OCI-LY3 (cell line): Measurements from ENCODE around the gene MR1.
"Not testable (repeated sequence)": the region's sequence is repeated elsewhere in the genome, so short reads cannot be mapped to it uniquely, and the experiment has no call there.

Experiments used
- H2AFZ ChIP-seq: fragments of 200-600, 300-600 bp; shearing (Covaris generic); 2 replicates; pipeline ENCODE4 v1.6.0; 2014; ENCODE audit warnings: antibody characterized with exemption, low read depth, low read length
- H3K27ac ChIP-seq: fragments of 200-600, 300-600 bp; sonication (generic); 2 replicates; pipeline ENCODE4 v1.5.1; 2014; ENCODE audit warnings: mild to moderate bottlenecking, low read length, moderate library complexity, mixed read lengths
- H3K27me3 ChIP-seq: fragments of 200-600, 300-600 bp; sonication (generic); 2 replicates; pipeline ENCODE4 v1.6.1; 2014; ENCODE audit warnings: low read depth, low read length, mixed read lengths
- H3K36me3 ChIP-seq: fragments of 200-600, 300-600 bp; sonication (generic); replicated peaks from 2 replicates; pipeline ENCODE3; 2014; ENCODE audit warnings: low read depth, low read length, mixed read lengths
- H3K4me1 ChIP-seq: fragments of 300-600, 200-600 bp; sonication (generic); 2 replicates; pipeline ENCODE4 v1.6.1; 2014; ENCODE audit warnings: low read length, mixed read lengths
- H3K4me2 ChIP-seq: fragments of 200-600, 300-600 bp; sonication (generic); 2 replicates; pipeline ENCODE4 v1.6.1; 2014; ENCODE audit warnings: low read length, mixed read lengths
- H3K4me3 ChIP-seq: fragments of 300-600, 200-600 bp; sonication (generic); 2 replicates; pipeline ENCODE4 v1.5.1; 2014; ENCODE audit warnings: antibody characterized with exemption, mild to moderate bottlenecking, low read length, moderate library complexity
- H3K79me2 ChIP-seq: fragments of 300-600, 200-600 bp; shearing (Covaris generic); 2 replicates; pipeline ENCODE4 v1.6.1; 2014; ENCODE audit warnings: mild to moderate bottlenecking, low read length, mixed read lengths
- H3K9ac ChIP-seq: fragments of 300-600, 200-600 bp; shearing (Covaris generic); 2 replicates; pipeline ENCODE4 v1.6.0; 2014; ENCODE audit warnings: mild to moderate bottlenecking, low read length, moderate library complexity
- H3K9me3 ChIP-seq: fragments of 200-600, 300-600 bp; shearing (Covaris generic); 2 replicates; pipeline ENCODE4 v1.6.1; 2014; ENCODE audit warnings: low read length, mixed read lengths; ENCODE audit not compliant: insufficient read depth
- H4K20me1 ChIP-seq: fragments of 200-600, 300-600 bp; sonication (generic); 2 replicates; pipeline ENCODE4 v1.6.1; 2016; ENCODE audit warnings: low read length, mixed read lengths; ENCODE audit not compliant: insufficient read depth
- CTCF ChIP-seq: fragments of 200-600, 300-600 bp; sonication (generic); IDR thresholded peaks from 2 replicates; pipeline ENCODE4 v1.5.1; 2014; ENCODE audit warnings: antibody characterized with exemption, low read length, low read depth
- EZH2phosphoT487 ChIP-seq: fragments of 200-600 bp; shearing (Covaris generic); IDR thresholded peaks from 2 replicates; pipeline ENCODE4 v1.6.1; 2018; ENCODE audit warnings: antibody characterized with exemption, mixed run types, low read depth

Gene MR1

GRCh38 chr1:181038399-181038873, 4.7 kb downstream of the MR1 start:
- H3K4me2 ChIP-seq: no peak overlapping the region
- no peak overlapping the region for H3K27ac ChIP-seq
- no peak overlapping the region for H3K9ac ChIP-seq
- H4K20me1 ChIP-seq: no peaks in the 10 kb centered on the region
- TF ChIP-seq EZH2phosphoT487 (no peak), CTCF (peak; percentile 88)
- no peak overlapping the region for H3K4me3 ChIP-seq
- no peaks in the 10 kb centered on the region for H3K9me3 ChIP-seq
- peaks cover 3% of the 10 kb centered on the region for H3K36me3 ChIP-seq
- H3K79me2 ChIP-seq: peaks cover 8% of the 10 kb centered on the region
- no peak overlapping the region for H2AFZ ChIP-seq
- no peaks in the 10 kb centered on the region for H3K27me3 ChIP-seq
- peaks cover 14% of the 10 kb centered on the region for H3K4me1 ChIP-seq

GRCh38 chr1:181040284-181040865, 6.6 kb downstream of the MR1 start:
- Histone ChIP-seq H2AFZ (no peak overlapping the region), H3K27me3 (no peaks in the 10 kb centered on the region), H3K9me3 (no peaks in the 10 kb centered on the region), H3K27ac (no peak overlapping the region), H3K4me1 (peaks cover 16% of the 10 kb centered on the region), H3K79me2 (no peaks in the 10 kb centered on the region; the same call in 1 of the 2 replicates), H3K36me3 (peaks cover 3% of the 10 kb centered on the region), H4K20me1 (no peaks in the 10 kb centered on the region), H3K9ac (no peak overlapping the region), H3K4me2 (no peak overlapping the region), H3K4me3 (no peak overlapping the region)
- no peak for TF ChIP-seq CTCF
- TF ChIP-seq EZH2phosphoT487: no peak

- Histone ChIP-seq H3K4me3 (no peak overlapping the region), H3K27me3 (no peaks in the 10 kb centered on the region), H3K4me1 (peaks cover 16% of the 10 kb centered on the region), H3K36me3 (peaks cover 3% of the 10 kb centered on the region), H3K79me2 (no peaks in the 10 kb centered on the region), H3K27ac (no peak overlapping the region), H4K20me1 (no peaks in the 10 kb centered on the region), H3K9me3 (no peaks in the 10 kb centered on the region), H3K4me2 (no peak overlapping the region), H3K9ac (no peak overlapping the region), H2AFZ (no peak overlapping the region)
- TF ChIP-seq EZH2phosphoT487 (no peak), CTCF (no peak)
These were observed 9.5 kb downstream of the MR1 start for GRCh38 chr1:181043025-181043888.

- H3K27ac ChIP-seq: no peak overlapping the region
- no peaks in the 10 kb centered on the region for H3K79me2 ChIP-seq
These were observed 10.7 kb downstream of the MR1 start for GRCh38 chr1:181044449-181044966.

GRCh38 chr1:181045946-181046345, 12.2 kb downstream of the MR1 start:
- H3K27ac ChIP-seq, H3K9ac ChIP-seq, H3K9me3 ChIP-seq, H3K79me2 ChIP-seq, H3K27me3 ChIP-seq, H4K20me1 ChIP-seq, H3K4me2 ChIP-seq, H3K36me3 ChIP-seq, H3K4me3 ChIP-seq, H2AFZ ChIP-seq: not testable (repeated sequence)
- peaks cover 16% of the 10 kb centered on the region for H3K4me1 ChIP-seq

More at GRCh38 chr1:181044449-181044966, 10.7 kb downstream of the MR1 start:
- no peaks in the 10 kb centered on the region for H3K36me3 ChIP-seq
- H3K4me2 ChIP-seq: no peak overlapping the region
- TF ChIP-seq CTCF (no peak), EZH2phosphoT487 (no peak)
- peaks cover 16% of the 10 kb centered on the region for H3K4me1 ChIP-seq
- H2AFZ ChIP-seq: no peak overlapping the region
- no peak overlapping the region for H3K9ac ChIP-seq
- H3K27me3 ChIP-seq: no peaks in the 10 kb centered on the region
- H3K9me3 ChIP-seq: no peaks in the 10 kb centered on the region
- H3K4me3 ChIP-seq: no peak overlapping the region
- H4K20me1 ChIP-seq: no peaks in the 10 kb centered on the region
